MCF 10A (cell line): ENCODE results near the gene CCL2. TPM values are rescaled to one million over a fixed set of nuclear protein-coding genes. Genes with fewer than 3 reads are reported as not detected.
"Not testable (repeated sequence)": the region's sequence is repeated elsewhere in the genome, so short reads cannot be mapped to it uniquely, and the experiment has no call there.

Source experiments
- BruUV-seq: library from RNA; stranded (reverse); fragments of 400-500 nt; replicated peaks from 2 replicates; lab custom pipeline; 2021; lab: Mats Ljungman, UMichigan
- CTCF ChIA-PET: fragments of 300-600 bp; sonication (Branson Sonifier 250); formaldehyde crosslinking; extraction: SDS; loops from one replicate; lab custom pipeline; 2021; ENCODE audit warnings: antibody characterized with exemption, inconsistent platforms; lab: Yijun Ruan, JAX
- POLR2A ChIA-PET: fragments of 300-600, 350-650 bp; sonication (Branson Sonifier 250); formaldehyde crosslinking; extraction: SDS; loops from one replicate; lab custom pipeline; 2020; ENCODE audit warnings: antibody characterized with exemption, inconsistent platforms; lab: Yijun Ruan, JAX
- DNase-seq: peaks from one replicate; pipeline ENCODE4 v3.0.0-alpha.2; 2018; ENCODE audit not compliant: unreplicated experiment
- H3K27ac Mint-ChIP-seq: one replicate; pipeline ENCODE4 v1.8.0; 2022; ENCODE audit warnings: mild to moderate bottlenecking, low read depth, mixed read lengths; ENCODE audit not compliant: unreplicated experiment
- H3K27me3 Mint-ChIP-seq: one replicate; pipeline ENCODE4 v1.8.0; 2022; ENCODE audit warnings: mixed read lengths; ENCODE audit not compliant: insufficient read depth, unreplicated experiment
- H3K36me3 Mint-ChIP-seq: one replicate; pipeline ENCODE4 v1.8.0; 2022; ENCODE audit warnings: mild to moderate bottlenecking, moderate library complexity, mixed read lengths; ENCODE audit not compliant: insufficient read depth, unreplicated experiment
- H3K4me1 Mint-ChIP-seq: one replicate; pipeline ENCODE4 v1.8.0; 2022; ENCODE audit warnings: mixed read lengths; ENCODE audit not compliant: insufficient read depth, unreplicated experiment
- H3K4me3 Mint-ChIP-seq: one replicate; pipeline ENCODE4 v1.8.0; 2022; ENCODE audit warnings: mild to moderate bottlenecking, moderate library complexity, mixed read lengths; ENCODE audit not compliant: unreplicated experiment
- H3K9me3 Mint-ChIP-seq: one replicate; pipeline ENCODE4 v1.8.0; 2022; ENCODE audit warnings: mixed read lengths; ENCODE audit not compliant: unreplicated experiment
- CTCF ChIP-seq: fragments of 200-600 bp; IDR thresholded peaks from one replicate; pipeline ENCODE4 v1.8.0; 2022; ENCODE audit warnings: antibody characterized with exemption, mild to moderate bottlenecking; ENCODE audit not compliant: unreplicated experiment
- intact Hi-C: fragments of 100-400 bp; cut with micrococcal nuclease; formaldehyde crosslinking; loops from 2 replicates; pipeline ENCODE4 v1.14.1; 2022
- total RNA-seq: library from RNA; stranded (reverse); gene quantifications from 2 replicates; pipeline ENCODE4 v1.2.3, GENCODE V29; 2022

The CCL2 gene
- total RNA-seq, 1 experiment from 2014 or later, result 1.0 TPM

- Mint-ChIP-seq H3K27ac (no peak overlapping the region), H3K4me1 (no peaks in the 10 kb centered on the region), H3K9me3 (peaks cover 18% of the 10 kb centered on the region), H3K36me3 (no peaks in the 10 kb centered on the region), H3K4me3 (no peak overlapping the region), H3K27me3 (no peaks in the 10 kb centered on the region)
- BruUV-seq, result no TSS peak
- ChIA-PET CTCF (interaction anchor here (0.7 to 1.4 kb wide), 2 partner anchors 26 to 259 kb away, joined by 3 to 4 read pairs; no protein-coding TSS in a partner anchor), POLR2A (no interaction called here)
- intact Hi-C loops, result no loop called here
- DNase-seq, result no peak
- TF ChIP-seq CTCF, result no peak
These were observed 28.4 kb upstream of the CCL2 start for GRCh38 chr17:34226744-34227034.

GRCh38 chr17:34227293-34227692 lies 27.8 kb upstream of the CCL2 start:
- intact Hi-C loops, result not testable (repeated sequence)

GRCh38 chr17:34227707-34228106 lies 27.4 kb upstream of the CCL2 start:
- peaks cover 18% of the 10 kb centered on the region for H3K9me3 Mint-ChIP-seq
- H3K27me3 Mint-ChIP-seq, result no peaks in the 10 kb centered on the region
- H3K4me1 Mint-ChIP-seq, result no peaks in the 10 kb centered on the region
- intact Hi-C loops, result no loop called here
- H3K27ac Mint-ChIP-seq, result no peak overlapping the region
- CTCF ChIA-PET, result interaction anchor here (0.6 to 1.4 kb wide), 2 partner anchors 27 to 124 kb away, joined by 3 to 4 read pairs; no protein-coding TSS in a partner anchor
- DNase-seq, result no peak
- no peak for TF ChIP-seq CTCF
- no peak overlapping the region for H3K4me3 Mint-ChIP-seq
- BruUV-seq, result no TSS peak
- POLR2A ChIA-PET, result no interaction called here
- no peaks in the 10 kb centered on the region for H3K36me3 Mint-ChIP-seq

More at GRCh38 chr17:34227293-34227692, 27.8 kb upstream of the CCL2 start:
- H3K27me3 Mint-ChIP-seq, DNase-seq, H3K4me3 Mint-ChIP-seq, H3K36me3 Mint-ChIP-seq, H3K27ac Mint-ChIP-seq, BruUV-seq, H3K4me1 Mint-ChIP-seq: not testable (repeated sequence)
- ChIA-PET CTCF (interaction anchor here (0.6 to 1.4 kb wide), 3 partner anchors 26 to 259 kb away, joined by 3 to 4 read pairs (median 3); no protein-coding TSS in a partner anchor), POLR2A (interaction anchor here (0.6 kb wide), 1 partner anchor 868 kb away, joined by 4 read pairs; no protein-coding TSS in a partner anchor)
- peaks cover 18% of the 10 kb centered on the region for H3K9me3 Mint-ChIP-seq

- intact Hi-C loops, result no loop called here
- no peak for TF ChIP-seq CTCF
- POLR2A ChIA-PET, result no interaction called here
- no peak overlapping the region for H3K4me3 Mint-ChIP-seq
- CTCF ChIA-PET, result no interaction called here
- H3K4me1 Mint-ChIP-seq, result no peaks in the 10 kb centered on the region
- no peaks in the 10 kb centered on the region for H3K27me3 Mint-ChIP-seq
- no peak for DNase-seq
- no peaks in the 10 kb centered on the region for H3K36me3 Mint-ChIP-seq
- BruUV-seq, result no TSS peak
- no peak overlapping the region for H3K27ac Mint-ChIP-seq
- H3K9me3 Mint-ChIP-seq, result peaks cover 18% of the 10 kb centered on the region
These were observed 26.3 kb upstream of the CCL2 start for GRCh38 chr17:34228781-34229180.
